GM18519 (cell line): Measurements from ENCODE around the gene LCN10.

Experiments
- ATAC-seq: cut with Tn5 transposase; IDR thresholded peaks from one replicate; pipeline ENCODE4 v1.9.1; 2021; ENCODE audit warnings: mild to moderate bottlenecking, moderate library complexity; ENCODE audit not compliant: unreplicated experiment, low FRiP score

Gene LCN10

DNA sequence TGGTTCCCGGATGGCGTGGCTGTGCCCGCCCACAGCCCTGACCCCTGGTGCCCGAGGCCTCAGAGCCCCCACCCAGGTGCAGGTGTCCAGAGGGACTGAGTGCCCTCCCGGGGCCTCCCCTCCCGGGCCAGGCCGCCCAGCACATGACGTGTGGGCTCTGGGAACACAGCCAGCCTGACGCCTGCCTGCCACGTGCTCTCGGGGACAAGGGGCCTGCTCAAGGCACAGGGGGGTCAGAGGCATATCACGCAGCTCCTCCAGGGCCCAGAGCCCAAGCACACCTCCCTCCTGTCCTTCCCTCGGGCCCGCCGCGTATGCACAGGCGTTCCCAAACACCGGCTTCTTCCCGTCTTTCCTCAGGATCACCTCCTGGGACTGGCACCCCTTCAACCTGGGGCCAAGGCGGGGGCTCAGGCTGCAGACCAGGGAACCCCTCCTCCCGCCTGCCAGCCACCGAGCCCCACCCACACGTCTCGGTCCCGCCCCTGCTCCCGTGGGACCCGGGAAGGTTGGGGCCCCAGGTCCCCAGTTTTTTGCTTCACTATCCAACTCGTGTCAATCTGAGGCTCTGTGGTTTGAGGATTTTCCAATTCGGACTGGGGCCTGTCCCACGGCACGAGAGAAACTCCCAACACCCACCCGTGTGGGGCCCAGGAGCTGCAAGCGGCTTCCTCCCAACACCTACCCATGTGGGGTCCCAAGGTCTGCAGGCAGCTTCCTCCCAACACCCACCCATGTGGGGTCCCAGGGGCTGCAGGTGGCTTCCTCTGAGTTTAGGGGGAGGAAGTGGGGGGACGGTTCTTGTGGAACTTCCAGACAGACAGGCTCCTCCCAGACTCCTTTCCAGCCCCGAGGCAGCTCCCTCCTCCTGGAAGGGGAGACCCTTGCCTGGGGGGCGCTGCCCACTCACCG lies 1.5 kb downstream of the LCN10 start:
- no peak for ATAC-seq

- no peak for ATAC-seq
Observed at GRCh38 chr9:136740491-136740890, 2.2 kb downstream of the LCN10 start.

- no peak for ATAC-seq
Observed at GRCh38 chr9:136740069-136740468, 2.7 kb downstream of the LCN10 start.

DNA sequence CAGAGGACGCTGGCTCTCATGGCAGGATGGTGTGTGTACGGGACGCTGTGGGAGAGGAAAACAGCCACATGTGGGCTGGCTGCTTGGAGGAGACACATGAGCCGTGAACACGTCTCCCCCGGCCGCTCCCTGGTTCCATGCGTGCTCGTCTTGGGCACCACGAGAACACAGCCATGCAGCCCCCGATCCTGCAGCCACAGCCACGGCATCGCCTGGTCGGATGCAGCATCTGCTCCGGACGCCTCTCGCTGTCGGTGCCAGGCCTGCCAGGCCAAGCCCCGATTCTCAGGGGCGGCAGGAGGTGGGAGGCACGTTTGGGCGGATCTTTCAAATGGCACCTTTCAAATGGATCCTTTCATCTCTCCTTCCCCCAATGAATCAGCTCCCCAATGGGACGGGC lies 3.2 kb downstream of the LCN10 start:
- no peak for ATAC-seq

GRCh38 chr9:136738960-136739359 lies 3.8 kb downstream of the LCN10 start:
- no peak for ATAC-seq

- ATAC-seq: no peak
Observed at GRCh38 chr9:136735812-136736480, 6.8 kb downstream of the LCN10 start.

GRCh38 chr9:136734837-136735496 lies 7.8 kb downstream of the LCN10 start:
- no peak for ATAC-seq

DNA sequence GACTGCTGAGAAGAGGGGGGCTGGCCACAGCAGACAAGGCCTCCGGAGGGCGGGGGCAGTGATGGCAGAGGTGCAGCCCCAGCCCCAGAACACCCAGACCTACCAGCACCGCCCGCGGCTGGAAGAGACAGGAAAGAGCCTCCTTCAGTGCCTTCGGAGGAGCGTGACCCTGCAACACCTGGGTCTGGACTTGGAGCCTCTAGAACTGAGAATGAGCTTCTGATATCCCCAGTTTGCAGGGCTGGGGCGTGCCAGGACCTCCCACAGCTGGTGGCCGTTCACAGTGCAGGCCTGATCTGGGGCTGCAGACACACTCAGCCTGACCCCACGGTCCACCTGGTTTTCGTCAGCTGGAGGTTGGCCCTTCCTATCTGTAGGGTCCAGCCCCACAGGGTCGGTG lies 9.1 kb downstream of the LCN10 start:
- ATAC-seq: no peak

GRCh38 chr9:136732444-136733178 lies 10.1 kb downstream of the LCN10 start:
- ATAC-seq: no peak

GRCh38 chr9:136729926-136730325 lies 12.8 kb downstream of the LCN10 start:
- ATAC-seq: no peak

DNA sequence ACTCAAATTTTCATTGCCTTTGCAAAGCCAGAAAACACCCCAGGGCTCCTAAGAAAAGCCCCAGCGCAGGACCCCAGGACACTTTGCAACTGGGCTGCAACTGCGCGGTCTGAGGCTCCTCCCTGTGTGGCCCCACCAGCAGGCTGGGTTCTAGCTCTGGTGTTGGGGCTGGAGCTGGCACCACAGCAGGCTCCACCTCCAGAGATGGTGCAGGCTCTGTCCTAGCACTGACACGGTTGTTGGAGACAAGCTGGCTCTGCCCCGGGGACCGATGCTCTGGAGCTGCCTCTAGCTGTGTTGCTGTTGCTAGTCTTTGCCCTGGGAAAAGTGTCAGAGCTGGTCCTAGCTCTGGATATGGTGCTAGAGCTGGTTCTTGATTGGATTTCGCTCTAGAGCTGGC lies 13.6 kb downstream of the LCN10 start:
- ATAC-seq: no peak

GRCh38 chr9:136728548-136729123 lies 14.1 kb downstream of the LCN10 start:
- ATAC-seq: no peak

GRCh38 chr9:136728080-136728547 lies 14.6 kb downstream of the LCN10 start:
- ATAC-seq: no peak

- ATAC-seq: no peak
Observed at GRCh38 chr9:136726631-136727191, 16.0 kb downstream of the LCN10 start.

GRCh38 chr9:136726118-136726517 lies 16.6 kb downstream of the LCN10 start:
- ATAC-seq: no peak

DNA sequence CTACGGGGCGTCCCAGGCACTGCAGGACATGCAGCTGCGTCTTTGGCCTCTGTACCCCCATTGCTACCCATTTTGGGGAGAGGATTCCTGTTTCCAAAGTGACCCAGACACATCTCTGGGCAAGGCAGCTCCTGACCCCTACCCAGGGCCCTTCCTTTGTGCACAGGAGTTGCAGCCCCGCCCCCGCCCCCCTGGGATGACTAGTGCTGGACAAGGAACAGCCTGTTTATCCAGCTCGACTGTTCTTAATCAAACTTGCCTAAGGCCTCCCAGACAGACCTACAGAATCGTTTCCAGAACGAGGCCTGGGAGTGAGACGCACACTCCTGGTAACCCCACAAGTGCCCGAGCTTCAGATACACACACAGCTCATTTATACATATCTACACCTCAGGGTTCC lies 17.1 kb downstream of the LCN10 start:
- no peak for ATAC-seq

GRCh38 chr9:136724772-136725171 lies 18.0 kb downstream of the LCN10 start:
- ATAC-seq: no peak

- ATAC-seq: no peak
Observed at GRCh38 chr9:136723989-136724388, 18.8 kb downstream of the LCN10 start.

DNA sequence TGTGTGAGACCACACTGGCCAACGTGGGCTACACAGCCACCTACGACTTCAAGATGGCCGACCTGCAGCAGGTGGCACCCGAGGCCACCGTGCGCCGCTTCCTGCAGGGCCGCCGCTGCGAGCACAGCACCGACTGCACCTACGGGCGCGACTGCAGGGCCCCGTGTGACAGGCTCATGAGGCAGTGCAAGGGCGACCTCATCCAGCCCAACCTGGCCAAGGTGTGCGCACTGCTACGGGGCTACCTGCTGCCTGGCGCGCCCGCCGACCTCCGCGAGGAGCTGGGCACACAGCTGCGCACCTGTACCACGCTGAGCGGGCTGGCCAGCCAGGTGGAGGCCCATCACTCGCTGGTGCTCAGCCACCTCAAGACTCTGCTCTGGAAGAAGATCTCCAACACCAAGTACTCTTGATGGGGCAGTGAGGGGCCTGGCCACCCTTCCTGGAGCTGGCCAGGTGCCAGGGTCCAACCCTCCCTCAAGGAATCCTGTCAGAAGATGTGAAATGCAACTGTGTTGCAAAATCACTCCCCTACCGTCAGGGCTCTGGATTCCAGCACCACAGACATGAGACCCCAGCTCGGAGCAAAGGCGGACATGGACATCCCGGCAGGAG lies 19.3 kb downstream of the LCN10 start:
- no peak for ATAC-seq
